Stimulated activated CD8-positive, alpha-beta memory T cell treated with anti-CD3 and anti-CD28 coated beads, Interleukin-7, amount 100 ng/mL, for 1 hour (primary cell): ENCODE measurements around the gene SLC17A7.

Experiments used
- DNase-seq, 2 donors: peaks; one replicate each; pipeline ENCODE4 v3.0.0-alpha.2; 2020; ENCODE audit warnings: low read depth in 2 of 2

Gene SLC17A7

GRCh38 chr19:49427855-49428546 lies 13.3 kb downstream of the SLC17A7 start:
- no peak for DNase-seq

- DNase-seq = no peak
Observed at GRCh38 chr19:49427339-49427738, 14.0 kb downstream of the SLC17A7 start.

DNA sequence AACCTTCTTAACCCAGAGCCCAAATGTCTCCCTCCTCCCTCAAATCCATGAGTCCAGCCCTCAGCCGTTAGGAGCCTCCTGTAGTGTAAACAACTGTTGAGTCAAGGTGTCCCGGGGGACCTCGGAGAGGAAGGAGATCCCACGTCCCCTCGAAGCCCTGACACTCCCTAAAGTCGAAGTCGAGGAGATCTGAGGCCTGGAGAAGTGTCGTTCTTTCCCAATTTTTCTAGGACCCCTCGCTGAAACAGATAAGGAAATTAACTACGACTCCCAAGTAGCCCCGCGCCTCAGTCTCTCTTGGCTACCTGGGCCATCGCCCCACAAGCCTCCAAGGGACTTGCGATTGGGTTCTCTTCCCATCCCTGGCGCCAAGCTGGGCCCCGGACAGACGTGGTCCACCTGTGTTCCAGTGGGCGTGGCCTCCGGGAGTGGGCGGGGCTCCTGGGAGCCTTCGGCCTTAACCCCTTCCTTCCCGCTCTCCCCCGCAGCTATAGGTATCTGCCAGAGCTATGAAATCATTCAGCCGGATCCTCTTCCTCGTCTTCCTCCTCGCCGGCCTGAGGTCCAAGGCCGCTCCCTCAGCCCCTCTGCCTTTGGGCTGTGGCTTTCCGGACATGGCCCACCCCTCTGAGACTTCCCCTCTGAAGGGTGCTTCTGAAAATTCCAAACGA lies 15.3 kb downstream of the SLC17A7 start:
- DNase-seq = no peak

- no peak for DNase-seq
Observed at GRCh38 chr19:49425178-49425577, 16.1 kb downstream of the SLC17A7 start, which contains the start of gene GFY. GFY (plus strand) TSS chr19:49425388; CDS start chr19:49426431, 1,043 bp downstream.

GRCh38 chr19:49423985-49424303 lies 17.4 kb downstream of the SLC17A7 start:
- no peak for DNase-seq

DNA sequence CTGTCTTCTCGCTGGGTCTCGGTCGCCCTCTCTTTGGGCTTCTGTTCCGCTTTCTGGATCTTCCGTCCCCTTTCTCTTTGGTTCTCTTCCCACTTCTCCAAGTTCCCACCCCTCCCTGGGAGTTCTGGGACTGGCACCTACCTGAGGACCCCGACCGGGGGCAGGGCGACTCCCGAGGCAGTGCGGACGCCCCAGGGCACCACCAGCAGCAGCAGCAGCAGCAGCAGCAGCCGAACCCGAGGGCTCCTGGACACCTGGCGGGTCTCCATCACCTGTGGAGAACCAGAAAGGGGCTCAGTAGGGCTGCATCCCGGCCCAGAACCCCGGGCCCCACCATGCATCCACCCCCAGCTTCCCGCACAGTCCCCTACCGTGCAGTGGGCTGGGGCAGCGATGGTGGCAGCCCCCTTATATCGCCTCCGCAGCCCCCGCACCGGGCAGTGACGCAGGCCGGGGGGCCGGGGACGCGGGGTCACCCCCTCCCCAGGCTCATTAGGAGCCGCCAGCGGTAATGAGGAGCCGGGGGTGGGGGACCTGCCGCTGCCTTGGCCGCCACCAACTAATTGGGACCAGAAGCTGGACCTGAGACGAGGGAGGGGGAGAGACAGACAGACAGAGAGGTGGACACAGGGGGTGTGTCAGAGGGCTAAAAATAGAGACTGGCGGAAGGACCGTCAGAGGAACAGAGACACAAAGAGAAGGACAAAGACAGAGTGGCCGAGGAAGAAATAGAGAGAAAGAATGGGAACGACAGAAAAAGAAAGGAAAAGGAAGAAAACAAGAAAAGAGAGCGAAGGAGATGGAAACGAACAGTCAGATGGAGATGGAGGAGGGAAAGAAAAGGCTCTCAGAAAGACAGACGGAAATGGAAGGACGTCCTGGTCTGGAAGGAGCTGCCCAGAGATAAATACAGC lies 18.0 kb downstream of the SLC17A7 start, which contains the start of gene PTH2:
PTH2 (minus strand) TSS at position 371 of the 914 bp plus-strand sequence; CDS start at position 269, 102 bp downstream.
- DNase-seq = no peak

- no peak for DNase-seq
Observed at GRCh38 chr19:49422407-49423070, 18.8 kb downstream of the SLC17A7 start.

GRCh38 chr19:49421878-49422202 lies 19.5 kb downstream of the SLC17A7 start:
- no peak for DNase-seq

- DNase-seq = no peak
Observed at GRCh38 chr19:49421039-49421877, 20.1 kb downstream of the SLC17A7 start.

DNA sequence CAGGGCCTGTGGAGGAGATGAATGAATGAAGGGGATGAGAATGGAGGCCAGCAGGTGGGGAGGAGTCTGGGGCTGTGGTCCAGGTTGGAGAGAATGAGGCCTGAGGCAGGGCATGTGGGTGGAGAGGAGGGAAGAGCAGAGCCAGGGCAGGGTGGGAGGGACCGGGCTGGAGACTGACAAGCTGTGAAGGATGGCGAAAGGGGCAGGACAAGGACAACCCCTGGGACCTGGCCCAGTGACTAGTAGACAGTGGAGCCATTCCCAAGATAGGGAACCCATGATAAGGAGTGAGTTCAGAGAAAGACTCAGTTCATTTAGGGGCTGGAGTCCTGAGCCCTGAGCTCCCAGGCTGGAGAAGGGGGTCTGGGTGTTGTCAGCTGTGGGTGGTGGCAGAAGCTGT lies 21.1 kb downstream of the SLC17A7 start:
- no peak for DNase-seq

GRCh38 chr19:49419173-49419572 lies 22.2 kb downstream of the SLC17A7 start:
- no peak for DNase-seq

- DNase-seq = no peak
Observed at GRCh38 chr19:49418511-49418910, 22.8 kb downstream of the SLC17A7 start.

GRCh38 chr19:49417088-49417487 lies 24.2 kb downstream of the SLC17A7 start:
- DNase-seq = no peak

DNA sequence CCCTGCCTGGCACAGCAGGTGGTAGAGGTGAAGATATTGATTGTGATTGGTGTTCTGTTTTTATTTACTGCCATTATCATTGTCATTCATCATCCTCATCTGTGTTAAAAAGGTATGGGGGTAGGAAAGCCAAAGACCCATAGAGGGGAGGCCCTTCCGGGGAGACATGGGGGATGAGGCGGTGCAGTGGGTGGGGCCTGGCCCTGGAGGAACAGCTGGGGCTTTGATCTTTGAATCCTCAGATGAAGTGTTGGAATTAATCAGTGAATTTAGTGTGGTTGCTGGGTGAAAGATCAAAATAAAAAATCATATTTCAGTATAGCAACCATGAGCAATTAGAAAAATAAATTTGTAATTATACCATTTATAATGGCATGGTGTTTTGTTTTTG lies 25.5 kb downstream of the SLC17A7 start:
- no peak for DNase-seq

DNA sequence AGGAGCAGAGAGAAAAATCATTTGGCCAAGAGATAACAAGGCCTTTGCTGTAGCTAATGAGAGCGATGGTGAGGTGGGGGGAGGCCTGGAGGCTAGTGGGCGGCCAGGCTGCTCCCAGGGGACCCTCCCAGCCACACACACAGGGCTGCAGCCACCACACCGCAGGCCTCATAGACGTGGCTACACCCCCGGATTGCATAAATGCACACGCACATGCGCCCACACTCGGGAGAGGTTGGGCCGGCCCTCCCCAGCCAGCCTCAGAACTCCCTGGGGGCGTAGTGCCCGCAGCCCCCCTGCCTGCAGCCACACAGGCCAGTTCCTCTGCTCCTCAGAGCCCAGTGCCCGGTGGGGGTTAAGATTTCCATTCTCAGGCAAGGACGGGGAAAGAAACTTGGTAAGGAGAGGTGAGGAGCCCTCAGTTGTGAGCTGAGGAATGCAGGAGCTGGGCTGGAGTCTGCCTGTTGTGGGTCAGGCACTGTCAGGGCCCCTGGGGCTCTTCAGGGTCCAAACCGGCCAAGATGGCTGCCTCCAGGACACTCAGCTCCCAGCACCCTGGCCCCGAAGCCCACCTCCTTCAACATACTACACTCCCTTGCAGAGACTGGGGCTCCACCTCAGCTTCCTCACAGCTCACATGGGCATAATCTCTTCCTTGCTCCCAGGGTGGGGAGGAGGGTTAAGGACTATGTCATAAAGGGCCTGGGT lies 26.1 kb downstream of the SLC17A7 start:
- no peak for DNase-seq

- no peak for DNase-seq
Observed at GRCh38 chr19:49414256-49414655, 27.1 kb downstream of the SLC17A7 start.

GRCh38 chr19:49413348-49413747 lies 28.0 kb downstream of the SLC17A7 start:
- no peak for DNase-seq

GRCh38 chr19:49411681-49412326 lies 29.5 kb downstream of the SLC17A7 start:
- DNase-seq = no peak

DNA sequence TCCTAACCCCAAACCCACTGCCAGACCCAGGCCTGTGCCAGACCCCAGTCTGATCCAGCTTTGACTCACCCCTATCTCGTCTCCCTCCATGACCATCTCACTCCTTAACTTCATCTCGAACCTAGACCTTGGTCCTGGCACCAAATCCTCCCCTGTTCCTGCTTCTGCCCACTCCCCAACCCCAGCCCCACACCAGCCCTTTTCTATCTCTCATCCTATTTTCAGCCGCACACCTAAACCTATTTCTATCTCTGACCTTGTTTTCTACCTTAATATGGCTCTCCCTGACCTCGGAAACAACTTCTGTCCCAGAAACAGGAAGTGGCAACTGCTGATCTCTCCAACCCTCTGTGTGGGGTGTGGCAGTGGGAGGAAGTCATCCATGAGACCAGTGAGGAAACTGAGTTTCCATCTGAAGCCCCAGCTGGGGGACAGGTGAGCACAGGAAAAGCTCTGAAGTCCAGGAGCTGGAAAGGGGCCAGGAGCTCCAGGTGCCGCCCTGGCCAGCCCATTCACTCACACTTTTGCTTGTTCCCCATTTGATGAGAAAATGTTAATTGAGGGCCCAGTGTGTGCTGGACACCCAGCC lies 31.8 kb downstream of the SLC17A7 start:
- no peak for DNase-seq
